Measurements from ENCODE around the gene INO80.
"Not testable (repeated sequence)": the region's sequence is repeated elsewhere in the genome, so short reads cannot be mapped to it uniquely, and the experiment has no call there.

The INO80 gene

DNA sequence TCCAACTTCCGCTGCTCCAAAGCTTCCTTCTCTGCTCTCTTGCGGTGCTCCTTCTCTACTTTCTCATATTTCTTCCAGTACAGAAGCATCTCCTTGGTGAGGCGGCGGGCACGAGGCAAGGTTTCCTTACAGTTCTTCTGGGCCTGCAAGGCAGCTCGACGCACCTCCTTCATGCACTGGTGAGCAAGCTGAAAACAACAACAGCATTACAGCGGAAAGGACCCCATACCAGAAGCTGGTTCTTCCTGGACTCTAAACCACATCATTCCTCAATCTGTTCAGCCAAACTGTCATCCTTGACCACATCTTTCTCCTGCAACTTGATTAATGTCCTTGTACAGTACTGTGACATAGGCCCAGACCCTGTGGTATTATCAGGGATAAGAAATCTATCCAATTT is 36.4 kb downstream of the INO80 start:
- no peak overlapping the region for H3K4me3 ChIP-seq (ENCODE audit: insufficient read depth, low read depth, low read length, poor library complexity, severe bottlenecking)
- H3K27ac ChIP-seq (ENCODE audit: insufficient read depth, low read length, poor library complexity, severe bottlenecking): no peak overlapping the region
- peaks cover 72% of the 10 kb centered on the region for H3K36me3 ChIP-seq (ENCODE audit: control insufficient read depth, insufficient read depth, low read length)

GRCh38 chr15:41078879-41079278 is 37.2 kb downstream of the INO80 start:
- not testable (repeated sequence) for H3K27me3 ChIP-seq (replicated peaks; ENCODE audit: control insufficient read depth, insufficient read depth, low read length, poor library complexity, severe bottlenecking); H3K27ac ChIP-seq (ENCODE audit: insufficient read depth, low read length, poor library complexity, severe bottlenecking); H3K4me3 ChIP-seq (ENCODE audit: insufficient read depth, low read depth, low read length, poor library complexity, severe bottlenecking); DNase-seq; H3K9me3 ChIP-seq (ENCODE audit: control insufficient read depth, low read length); H3K4me1 ChIP-seq (ENCODE audit: control insufficient read depth, insufficient read depth, low read length, poor library complexity, severe bottlenecking)
- peaks cover 74% of the 10 kb centered on the region for H3K36me3 ChIP-seq (ENCODE audit: control insufficient read depth, insufficient read depth, low read length)

More for the DNA sequence above, 36.4 kb downstream of the INO80 start:
- H3K27me3 ChIP-seq (replicated peaks; ENCODE audit: control insufficient read depth, insufficient read depth, low read length, poor library complexity, severe bottlenecking): no peaks in the 10 kb centered on the region
- no peak for DNase-seq
- H3K9me3 ChIP-seq (ENCODE audit: control insufficient read depth, low read length): no peaks in the 10 kb centered on the region
- no peaks in the 10 kb centered on the region for H3K4me1 ChIP-seq (ENCODE audit: control insufficient read depth, insufficient read depth, low read length, poor library complexity, severe bottlenecking)

GRCh38 chr15:41078125-41078524 is 38.0 kb downstream of the INO80 start:
- no peaks in the 10 kb centered on the region for H3K4me1 ChIP-seq (ENCODE audit: control insufficient read depth, insufficient read depth, low read length, poor library complexity, severe bottlenecking)
- H3K27me3 ChIP-seq (replicated peaks; ENCODE audit: control insufficient read depth, insufficient read depth, low read length, poor library complexity, severe bottlenecking): no peaks in the 10 kb centered on the region
- H3K27ac ChIP-seq (ENCODE audit: insufficient read depth, low read length, poor library complexity, severe bottlenecking): no peak overlapping the region
- no peak for DNase-seq
- H3K36me3 ChIP-seq (ENCODE audit: control insufficient read depth, insufficient read depth, low read length): peaks cover 74% of the 10 kb centered on the region
- H3K4me3 ChIP-seq (ENCODE audit: insufficient read depth, low read depth, low read length, poor library complexity, severe bottlenecking): no peak overlapping the region
- no peaks in the 10 kb centered on the region for H3K9me3 ChIP-seq (ENCODE audit: control insufficient read depth, low read length)

DNA sequence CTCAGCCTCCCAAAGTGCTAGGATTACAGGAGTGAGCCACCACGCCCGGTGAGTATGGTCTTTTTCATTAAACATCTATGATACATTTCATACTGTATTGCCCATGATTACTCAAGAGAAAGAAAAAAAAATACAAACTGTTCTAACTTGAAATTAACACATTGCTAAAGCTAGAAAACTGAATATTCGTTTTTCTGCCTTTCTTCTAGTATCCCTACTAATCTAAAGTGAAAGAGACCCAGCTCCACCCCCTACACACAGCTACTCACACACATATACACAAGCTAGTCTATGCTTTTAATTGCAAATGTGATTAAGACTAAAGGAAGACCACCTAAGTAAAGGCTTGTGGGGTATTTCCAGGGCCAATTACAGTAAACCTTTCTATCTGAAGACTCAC is 43.1 kb downstream of the INO80 start:
- no peak for DNase-seq
- Histone ChIP-seq H3K4me3 (ENCODE audit: insufficient read depth, low read depth, low read length, poor library complexity, severe bottlenecking) (no peak overlapping the region), H3K36me3 (ENCODE audit: control insufficient read depth, insufficient read depth, low read length) (peaks cover 59% of the 10 kb centered on the region)

DNA sequence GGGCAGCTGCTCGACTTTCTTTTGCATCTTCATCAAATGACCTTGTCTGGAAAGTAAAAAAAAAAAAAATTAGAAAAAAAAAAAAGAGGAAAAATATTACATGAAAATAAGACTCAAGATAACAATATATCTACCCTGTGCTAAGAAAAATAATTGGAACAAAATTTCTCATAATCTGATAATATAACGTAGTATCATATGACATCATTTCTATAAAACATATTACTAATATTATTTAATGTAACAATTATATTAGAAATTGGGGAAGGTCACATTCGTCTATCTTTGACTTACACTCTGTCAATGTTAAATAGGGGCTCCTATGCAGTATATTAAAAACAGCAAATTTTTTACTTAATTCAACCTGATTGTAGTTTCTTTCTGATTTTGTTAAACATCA is 44.1 kb downstream of the INO80 start:
- DNase-seq: no peak
- Histone ChIP-seq H3K36me3 (ENCODE audit: control insufficient read depth, insufficient read depth, low read length) (peaks cover 56% of the 10 kb centered on the region), H3K27ac (ENCODE audit: insufficient read depth, low read length, poor library complexity, severe bottlenecking) (no peak overlapping the region), H3K9me3 (ENCODE audit: control insufficient read depth, low read length) (no peaks in the 10 kb centered on the region), H3K4me1 (ENCODE audit: control insufficient read depth, insufficient read depth, low read length, poor library complexity, severe bottlenecking) (no peaks in the 10 kb centered on the region), H3K27me3 (replicated peaks; ENCODE audit: control insufficient read depth, insufficient read depth, low read length, poor library complexity, severe bottlenecking) (no peaks in the 10 kb centered on the region), H3K4me3 (ENCODE audit: insufficient read depth, low read depth, low read length, poor library complexity, severe bottlenecking) (no peak overlapping the region)

More for the DNA sequence above, 43.1 kb downstream of the INO80 start:
- Histone ChIP-seq H3K4me1 (ENCODE audit: control insufficient read depth, insufficient read depth, low read length, poor library complexity, severe bottlenecking) (no peaks in the 10 kb centered on the region), H3K9me3 (ENCODE audit: control insufficient read depth, low read length) (no peaks in the 10 kb centered on the region), H3K27me3 (replicated peaks; ENCODE audit: control insufficient read depth, insufficient read depth, low read length, poor library complexity, severe bottlenecking) (no peaks in the 10 kb centered on the region), H3K27ac (ENCODE audit: insufficient read depth, low read length, poor library complexity, severe bottlenecking) (no peak overlapping the region)

GRCh38 chr15:41066516-41066915 is 49.6 kb downstream of the INO80 start:
- Histone ChIP-seq H3K4me3 (ENCODE audit: insufficient read depth, low read depth, low read length, poor library complexity, severe bottlenecking) (no peak overlapping the region), H3K9me3 (ENCODE audit: control insufficient read depth, low read length) (no peaks in the 10 kb centered on the region), H3K4me1 (ENCODE audit: control insufficient read depth, insufficient read depth, low read length, poor library complexity, severe bottlenecking) (no peaks in the 10 kb centered on the region), H3K36me3 (ENCODE audit: control insufficient read depth, insufficient read depth, low read length) (peaks cover 51% of the 10 kb centered on the region), H3K27me3 (replicated peaks; ENCODE audit: control insufficient read depth, insufficient read depth, low read length, poor library complexity, severe bottlenecking) (no peaks in the 10 kb centered on the region), H3K27ac (ENCODE audit: insufficient read depth, low read length, poor library complexity, severe bottlenecking) (no peak overlapping the region)
- no peak for DNase-seq

GRCh38 chr15:41061667-41062066 is 54.4 kb downstream of the INO80 start:
- H3K4me3 ChIP-seq (ENCODE audit: insufficient read depth, low read depth, low read length, poor library complexity, severe bottlenecking): no peak overlapping the region
- no peak for DNase-seq
- H3K4me1 ChIP-seq (ENCODE audit: control insufficient read depth, insufficient read depth, low read length, poor library complexity, severe bottlenecking): no peaks in the 10 kb centered on the region
- H3K27ac ChIP-seq (ENCODE audit: insufficient read depth, low read length, poor library complexity, severe bottlenecking): no peak overlapping the region
- no peaks in the 10 kb centered on the region for H3K27me3 ChIP-seq (replicated peaks; ENCODE audit: control insufficient read depth, insufficient read depth, low read length, poor library complexity, severe bottlenecking)
- no peaks in the 10 kb centered on the region for H3K9me3 ChIP-seq (ENCODE audit: control insufficient read depth, low read length)
- H3K36me3 ChIP-seq (ENCODE audit: control insufficient read depth, insufficient read depth, low read length): peaks cover 61% of the 10 kb centered on the region

- peaks cover 68% of the 10 kb centered on the region for H3K36me3 ChIP-seq (ENCODE audit: control insufficient read depth, insufficient read depth, low read length)
- no peak overlapping the region for H3K4me3 ChIP-seq (ENCODE audit: insufficient read depth, low read depth, low read length, poor library complexity, severe bottlenecking)
- no peak for DNase-seq
- no peaks in the 10 kb centered on the region for H3K4me1 ChIP-seq (ENCODE audit: control insufficient read depth, insufficient read depth, low read length, poor library complexity, severe bottlenecking)
- no peak overlapping the region for H3K27ac ChIP-seq (ENCODE audit: insufficient read depth, low read length, poor library complexity, severe bottlenecking)
- no peaks in the 10 kb centered on the region for H3K9me3 ChIP-seq (ENCODE audit: control insufficient read depth, low read length)
- no peaks in the 10 kb centered on the region for H3K27me3 ChIP-seq (replicated peaks; ENCODE audit: control insufficient read depth, insufficient read depth, low read length, poor library complexity, severe bottlenecking)
Measured at GRCh38 chr15:41060505-41060904, 55.6 kb downstream of the INO80 start.

DNA sequence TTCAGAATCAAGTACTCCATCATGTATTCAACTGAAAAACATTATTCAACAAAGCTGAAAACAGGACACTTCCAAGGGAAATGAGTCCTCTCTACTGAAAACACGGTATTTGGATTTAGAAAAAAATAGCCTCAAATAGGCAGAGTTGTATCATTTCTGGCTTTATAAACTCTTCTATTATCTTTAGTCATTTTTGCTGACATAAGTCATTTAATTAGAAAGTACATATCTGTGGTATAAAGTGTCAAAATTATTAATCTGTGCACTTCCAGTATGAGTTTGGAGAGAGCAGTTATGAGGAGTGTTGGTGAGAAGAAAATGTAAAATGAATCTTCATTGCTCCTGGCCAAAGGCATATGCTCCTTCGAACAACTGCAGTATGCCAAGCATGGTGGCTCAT is 59.3 kb downstream of the INO80 start:
- DNase-seq: no peak
- Histone ChIP-seq H3K27me3 (replicated peaks; ENCODE audit: control insufficient read depth, insufficient read depth, low read length, poor library complexity, severe bottlenecking) (no peaks in the 10 kb centered on the region), H3K4me3 (ENCODE audit: insufficient read depth, low read depth, low read length, poor library complexity, severe bottlenecking) (no peak overlapping the region)

DNA sequence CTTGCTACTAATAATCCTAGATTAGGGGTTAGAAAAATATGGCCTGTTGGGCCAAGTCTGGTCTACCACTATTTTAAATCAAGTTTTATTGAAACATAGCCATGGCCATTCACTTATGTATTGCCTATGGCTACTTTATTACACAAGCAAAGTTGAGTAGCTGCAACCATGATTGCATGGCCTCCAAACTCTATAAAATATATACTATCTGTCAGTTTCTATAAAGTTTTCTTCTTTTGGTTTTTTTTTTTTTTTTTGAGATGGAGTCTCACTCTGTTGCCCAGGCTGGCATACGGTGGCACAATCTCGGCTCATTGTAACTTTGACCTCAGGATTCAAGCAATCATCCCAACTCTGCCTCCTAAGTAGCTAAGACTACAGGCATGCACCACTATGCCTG is 60.4 kb downstream of the INO80 start:
- H3K36me3 ChIP-seq (ENCODE audit: control insufficient read depth, insufficient read depth, low read length): peaks cover 62% of the 10 kb centered on the region
- H3K27me3 ChIP-seq (replicated peaks; ENCODE audit: control insufficient read depth, insufficient read depth, low read length, poor library complexity, severe bottlenecking): no peaks in the 10 kb centered on the region
- DNase-seq: no peak
- H3K9me3 ChIP-seq (ENCODE audit: control insufficient read depth, low read length): no peaks in the 10 kb centered on the region
- no peak overlapping the region for H3K27ac ChIP-seq (ENCODE audit: insufficient read depth, low read length, poor library complexity, severe bottlenecking)
- no peak overlapping the region for H3K4me3 ChIP-seq (ENCODE audit: insufficient read depth, low read depth, low read length, poor library complexity, severe bottlenecking)
- no peaks in the 10 kb centered on the region for H3K4me1 ChIP-seq (ENCODE audit: control insufficient read depth, insufficient read depth, low read length, poor library complexity, severe bottlenecking)

More for the DNA sequence above, 59.3 kb downstream of the INO80 start:
- peaks cover 60% of the 10 kb centered on the region for H3K36me3 ChIP-seq (ENCODE audit: control insufficient read depth, insufficient read depth, low read length)
- H3K4me1 ChIP-seq (ENCODE audit: control insufficient read depth, insufficient read depth, low read length, poor library complexity, severe bottlenecking): no peaks in the 10 kb centered on the region
- H3K9me3 ChIP-seq (ENCODE audit: control insufficient read depth, low read length): no peaks in the 10 kb centered on the region
- no peak overlapping the region for H3K27ac ChIP-seq (ENCODE audit: insufficient read depth, low read length, poor library complexity, severe bottlenecking)

- Histone ChIP-seq H3K27me3 (replicated peaks; ENCODE audit: control insufficient read depth, insufficient read depth, low read length, poor library complexity, severe bottlenecking) (no peaks in the 10 kb centered on the region), H3K27ac (ENCODE audit: insufficient read depth, low read length, poor library complexity, severe bottlenecking) (no peak overlapping the region), H3K4me1 (ENCODE audit: control insufficient read depth, insufficient read depth, low read length, poor library complexity, severe bottlenecking) (no peaks in the 10 kb centered on the region), H3K36me3 (ENCODE audit: control insufficient read depth, insufficient read depth, low read length) (peaks cover 62% of the 10 kb centered on the region), H3K4me3 (ENCODE audit: insufficient read depth, low read depth, low read length, poor library complexity, severe bottlenecking) (no peak overlapping the region), H3K9me3 (ENCODE audit: control insufficient read depth, low read length) (no peaks in the 10 kb centered on the region)
- DNase-seq: no peak
Measured at GRCh38 chr15:41051139-41051538, 64.9 kb downstream of the INO80 start.

All from effector memory CD4-positive, alpha-beta T cell (primary cell).